ENCODE measurements around the gene KPNB1. TPM values are rescaled to one million over a fixed set of nuclear protein-coding genes. Genes with fewer than 3 reads are reported as not detected.

The KPNB1 gene
- total and polyA plus RNA-seq, 2 of the 4 experiments (the other 2 are of a cell fraction): 206 to 1,082 TPM

- Histone ChIP-seq H3K4me1 (ENCODE audit: control insufficient read depth, insufficient read depth, low read length) (no peaks in the 10 kb centered on the region), H4K8ac (ENCODE audit: low read depth in 2 of 2, low read length in 2 of 2) (no peak overlapping the region), H3K14ac (replicated peaks; ENCODE audit: low read depth, low read length) (no peak overlapping the region), H3K36me3 (ENCODE audit: control insufficient read depth, insufficient read depth, low read length) (no peaks in the 10 kb centered on the region), H3K4me3 (ENCODE audit: insufficient read depth, low read depth, low read length) (no peak overlapping the region), H3K27ac (ENCODE audit: insufficient read depth, low read length) (no peak overlapping the region), H3K9me1 (ENCODE audit: insufficient read depth, low read length) (0 out of 2 replicates have a peak, but pooled peaks cover 2% of the 10 kb centered on the region), H4K20me1 (ENCODE audit: insufficient read depth, low read length) (no peaks in the 10 kb centered on the region), H4K91ac (ENCODE audit: insufficient read depth, low read depth, low read length) (no peak overlapping the region), H2AK5ac (ENCODE audit: low read depth, low read length) (no peak overlapping the region), H2BK120ac (ENCODE audit: low read depth, low read length) (no peak overlapping the region), H3K23ac (ENCODE audit: low read depth, low read length) (no peak overlapping the region), H3K79me1 (ENCODE audit: low read depth in 1 of 2, low read length in 2 of 2) (no peaks in the 10 kb centered on the region), H2AK9ac (replicated peaks; ENCODE audit: low read depth, low read length, poor library complexity) (no peak overlapping the region), H2BK15ac (ENCODE audit: low read depth, low read length) (no peak overlapping the region), H2AFZ (replicated peaks; ENCODE audit: low read length, poor library complexity) (no peak overlapping the region), H3K56ac (ENCODE audit: extremely low read depth, insufficient read depth, low read length) (no peak overlapping the region), H4K5ac (ENCODE audit: low read depth, low read length) (no peak overlapping the region), H2BK5ac (ENCODE audit: low read depth, low read length, poor library complexity, severe bottlenecking) (no peak overlapping the region), H3K9me3 (ENCODE audit: control insufficient read depth, insufficient read depth, low read length) (no peaks in the 10 kb centered on the region), H3K4ac (ENCODE audit: low read depth, low read length) (no peak overlapping the region), H2BK20ac (ENCODE audit: low read depth, low read length) (no peak overlapping the region), H3K4me2 (ENCODE audit: low read depth, low read length) (no peak overlapping the region), H3K9ac (ENCODE audit: low read depth, low read length) (no peak overlapping the region), H3K27me3 (ENCODE audit: control insufficient read depth, insufficient read depth, low read length) (no peaks in the 10 kb centered on the region), H3K18ac (ENCODE audit: low read depth, low read length) (no peak overlapping the region)
- DNase-seq (no peak), ATAC-seq (ENCODE audit: low read depth) (no peak)
- CTCF ChIA-PET: no interaction called here
- intact Hi-C loops (cut with micrococcal nuclease) (no loop called here), in situ Hi-C loops (cut with MboI; ENCODE audit: low sequenced_read_pairs) (no loop called here), dilution Hi-C loops (cut with HindIII; ENCODE audit: low sequenced_read_pairs, unreplicated experiment) (no loop called here)
- POLR2A ChIA-PET (ENCODE audit: unreplicated experiment): no interaction called here
- WGBS, 2 experiments (ENCODE audit: extremely low coverage in 2 of 2, insufficient read length in 1 of 2): 100% methylated on average over 1 of the region's 2 CpGs; no CpG with 5 or more reads in 1 of the 2 experiments
- no TSS peak for BruUV-seq (replicated peaks)
- TF ChIP-seq NFE2L2 (IDR thresholded peaks at IDR 0.05; ENCODE audit: low read depth, low read length) (no peak), FOS (IDR thresholded peaks at IDR 0.05; ENCODE audit: low read depth, low read length) (no peak), RCOR1 (IDR thresholded peaks at IDR 0.05; ENCODE audit: insufficient replicate concordance, low read length) (no peak), CEBPB (IDR thresholded peaks at IDR 0.05; ENCODE audit: low read depth, low read length) (no peak), RAD21 (IDR thresholded peaks at IDR 0.05; ENCODE audit: low read length) (no peak), CHD1 (IDR thresholded peaks at IDR 0.05; ENCODE audit: low read depth, low read length) (no peak), USF2 (IDR thresholded peaks at IDR 0.05; ENCODE audit: low read depth, low read length) (no peak)
Measured at GRCh38 chr17:47636273-47637030, 13.3 kb upstream of the KPNB1 start.

Data from IMR-90 (cell line).